ENCODE data around the gene CYP26B1. TPM values are rescaled to one million over a fixed set of nuclear protein-coding genes. Genes with fewer than 3 reads are reported as not detected.

The CYP26B1 gene
- total and polyA plus RNA-seq, 2 of the 8 experiments (the other 6 are each of a cell fraction or from before 2014, with no cell fraction given) = 0.06 to 0.69 TPM

GRCh38 chr2:72157871-72158771 is 10.5 kb upstream of the CYP26B1 start (continued):
- TF ChIP-seq, protein P1, sequence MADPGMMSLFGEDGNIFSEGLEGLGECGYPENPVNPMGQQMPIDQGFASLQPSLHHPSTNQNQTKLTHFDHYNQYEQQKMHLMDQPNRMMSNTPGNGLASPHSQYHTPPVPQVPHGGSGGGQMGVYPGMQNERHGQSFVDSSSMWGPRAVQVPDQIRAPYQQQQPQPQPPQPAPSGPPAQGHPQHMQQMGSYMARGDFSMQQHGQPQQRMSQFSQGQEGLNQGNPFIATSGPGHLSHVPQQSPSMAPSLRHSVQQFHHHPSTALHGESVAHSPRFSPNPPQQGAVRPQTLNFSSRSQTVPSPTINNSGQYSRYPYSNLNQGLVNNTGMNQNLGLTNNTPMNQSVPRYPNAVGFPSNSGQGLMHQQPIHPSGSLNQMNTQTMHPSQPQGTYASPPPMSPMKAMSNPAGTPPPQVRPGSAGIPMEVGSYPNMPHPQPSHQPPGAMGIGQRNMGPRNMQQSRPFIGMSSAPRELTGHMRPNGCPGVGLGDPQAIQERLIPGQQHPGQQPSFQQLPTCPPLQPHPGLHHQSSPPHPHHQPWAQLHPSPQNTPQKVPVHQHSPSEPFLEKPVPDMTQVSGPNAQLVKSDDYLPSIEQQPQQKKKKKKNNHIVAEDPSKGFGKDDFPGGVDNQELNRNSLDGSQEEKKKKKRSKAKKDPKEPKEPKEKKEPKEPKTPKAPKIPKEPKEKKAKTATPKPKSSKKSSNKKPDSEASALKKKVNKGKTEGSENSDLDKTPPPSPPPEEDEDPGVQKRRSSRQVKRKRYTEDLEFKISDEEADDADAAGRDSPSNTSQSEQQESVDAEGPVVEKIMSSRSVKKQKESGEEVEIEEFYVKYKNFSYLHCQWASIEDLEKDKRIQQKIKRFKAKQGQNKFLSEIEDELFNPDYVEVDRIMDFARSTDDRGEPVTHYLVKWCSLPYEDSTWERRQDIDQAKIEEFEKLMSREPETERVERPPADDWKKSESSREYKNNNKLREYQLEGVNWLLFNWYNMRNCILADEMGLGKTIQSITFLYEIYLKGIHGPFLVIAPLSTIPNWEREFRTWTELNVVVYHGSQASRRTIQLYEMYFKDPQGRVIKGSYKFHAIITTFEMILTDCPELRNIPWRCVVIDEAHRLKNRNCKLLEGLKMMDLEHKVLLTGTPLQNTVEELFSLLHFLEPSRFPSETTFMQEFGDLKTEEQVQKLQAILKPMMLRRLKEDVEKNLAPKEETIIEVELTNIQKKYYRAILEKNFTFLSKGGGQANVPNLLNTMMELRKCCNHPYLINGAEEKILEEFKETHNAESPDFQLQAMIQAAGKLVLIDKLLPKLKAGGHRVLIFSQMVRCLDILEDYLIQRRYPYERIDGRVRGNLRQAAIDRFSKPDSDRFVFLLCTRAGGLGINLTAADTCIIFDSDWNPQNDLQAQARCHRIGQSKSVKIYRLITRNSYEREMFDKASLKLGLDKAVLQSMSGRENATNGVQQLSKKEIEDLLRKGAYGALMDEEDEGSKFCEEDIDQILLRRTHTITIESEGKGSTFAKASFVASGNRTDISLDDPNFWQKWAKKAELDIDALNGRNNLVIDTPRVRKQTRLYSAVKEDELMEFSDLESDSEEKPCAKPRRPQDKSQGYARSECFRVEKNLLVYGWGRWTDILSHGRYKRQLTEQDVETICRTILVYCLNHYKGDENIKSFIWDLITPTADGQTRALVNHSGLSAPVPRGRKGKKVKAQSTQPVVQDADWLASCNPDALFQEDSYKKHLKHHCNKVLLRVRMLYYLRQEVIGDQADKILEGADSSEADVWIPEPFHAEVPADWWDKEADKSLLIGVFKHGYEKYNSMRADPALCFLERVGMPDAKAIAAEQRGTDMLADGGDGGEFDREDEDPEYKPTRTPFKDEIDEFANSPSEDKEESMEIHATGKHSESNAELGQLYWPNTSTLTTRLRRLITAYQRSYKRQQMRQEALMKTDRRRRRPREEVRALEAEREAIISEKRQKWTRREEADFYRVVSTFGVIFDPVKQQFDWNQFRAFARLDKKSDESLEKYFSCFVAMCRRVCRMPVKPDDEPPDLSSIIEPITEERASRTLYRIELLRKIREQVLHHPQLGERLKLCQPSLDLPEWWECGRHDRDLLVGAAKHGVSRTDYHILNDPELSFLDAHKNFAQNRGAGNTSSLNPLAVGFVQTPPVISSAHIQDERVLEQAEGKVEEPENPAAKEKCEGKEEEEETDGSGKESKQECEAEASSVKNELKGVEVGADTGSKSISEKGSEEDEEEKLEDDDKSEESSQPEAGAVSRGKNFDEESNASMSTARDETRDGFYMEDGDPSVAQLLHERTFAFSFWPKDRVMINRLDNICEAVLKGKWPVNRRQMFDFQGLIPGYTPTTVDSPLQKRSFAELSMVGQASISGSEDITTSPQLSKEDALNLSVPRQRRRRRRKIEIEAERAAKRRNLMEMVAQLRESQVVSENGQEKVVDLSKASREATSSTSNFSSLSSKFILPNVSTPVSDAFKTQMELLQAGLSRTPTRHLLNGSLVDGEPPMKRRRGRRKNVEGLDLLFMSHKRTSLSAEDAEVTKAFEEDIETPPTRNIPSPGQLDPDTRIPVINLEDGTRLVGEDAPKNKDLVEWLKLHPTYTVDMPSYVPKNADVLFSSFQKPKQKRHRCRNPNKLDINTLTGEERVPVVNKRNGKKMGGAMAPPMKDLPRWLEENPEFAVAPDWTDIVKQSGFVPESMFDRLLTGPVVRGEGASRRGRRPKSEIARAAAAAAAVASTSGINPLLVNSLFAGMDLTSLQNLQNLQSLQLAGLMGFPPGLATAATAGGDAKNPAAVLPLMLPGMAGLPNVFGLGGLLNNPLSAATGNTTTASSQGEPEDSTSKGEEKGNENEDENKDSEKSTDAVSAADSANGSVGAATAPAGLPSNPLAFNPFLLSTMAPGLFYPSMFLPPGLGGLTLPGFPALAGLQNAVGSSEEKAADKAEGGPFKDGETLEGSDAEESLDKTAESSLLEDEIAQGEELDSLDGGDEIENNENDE (IDR thresholded peaks at IDR 0.05; ENCODE audit: insufficient replicate concordance, low read length) = no peak
- no peak for TF ChIP-seq TBP (IDR thresholded peaks at IDR 0.05; ENCODE audit: low read depth, low read length)
- no peak for TF ChIP-seq NANOG (IDR thresholded peaks at IDR 0.05; ENCODE audit: insufficient read depth, low read depth, low read length, poor library complexity, severe bottlenecking)
- no peak for TF ChIP-seq RXRA (IDR thresholded peaks at IDR 0.05; ENCODE audit: insufficient read depth, low read depth, low read length)
- TF ChIP-seq JUN (IDR thresholded peaks at IDR 0.05; ENCODE audit: low read depth, low read length) = no peak
- TF ChIP-seq POLR2A (IDR thresholded peaks at IDR 0.05; ENCODE audit: control extremely low read depth in 1 of 2, low read depth in 2 of 2, low read length in 2 of 2) = no peak
- TF ChIP-seq GTF2F1 (IDR thresholded peaks at IDR 0.05; ENCODE audit: borderline replicate concordance, low read depth, low read length) = no peak
- TF ChIP-seq CBX8 (IDR thresholded peaks at IDR 0.05; ENCODE audit: borderline replicate concordance, low read depth, low read length) = no peak

Measured in H1 (cell line).